H1 (cell line): ENCODE measurements around the gene EPB41L5. TPM values are rescaled to one million over a fixed set of nuclear protein-coding genes. Genes with fewer than 3 reads are reported as not detected.

Source experiments
- BRCA1 ChIP-seq: IDR thresholded peaks from 2 replicates; pipeline ENCODE4 v1.6.1; 2012; ENCODE audit warnings: low read depth, low read length, improper control_type of control experiment
- MAX ChIP-seq: IDR thresholded peaks from 2 replicates; pipeline ENCODE4 v1.6.1; 2012; ENCODE audit warnings: inconsistent platforms
- RAD21 ChIP-seq, 2 experiments: IDR thresholded peaks in 1 of 2; conservative IDR thresholded peaks in 1 of 2; 2 replicates each; pipeline ENCODE4 v1.6.1; 2011; ENCODE audit warnings: low read depth in 2 of 2, low read length in 2 of 2, improper control_type of control experiment in 1 of 2, inconsistent platforms in 1 of 2, mild to moderate bottlenecking in 1 of 2, moderate library complexity in 1 of 2
- RBBP5 ChIP-seq: IDR thresholded peaks from 2 replicates; pipeline ENCODE4 v1.7.1; 2012; ENCODE audit warnings: low read depth, mild to moderate bottlenecking, inconsistent platforms, low read length, moderate library complexity, borderline replicate concordance
- SP1 ChIP-seq: IDR thresholded peaks from 2 replicates; pipeline ENCODE4 v1.6.1; 2011; ENCODE audit warnings: low read depth, low read length
- SRF ChIP-seq: IDR thresholded peaks from 2 replicates; pipeline ENCODE4 v1.6.1; 2011; ENCODE audit warnings: mild to moderate bottlenecking, low read depth, low read length, moderate library complexity
- polyA plus RNA-seq, 7 experiments: library from polyadenylated mRNA; depleted of rRNA in 3 of 7; stranded (reverse) in 5 of 7; unstranded in 2 of 7; fragments of >200 nt in 5 of 7; fragments of 200-250 nt in 2 of 7; gene quantifications; 1 replicate in 5 of 7; 2 replicates in 1 of 7; 4 replicates in 1 of 7; pipeline versions ENCODE4 v1.2.1 to v1.2.3, GENCODE V29; 2011 to 2013; ENCODE audit warnings: missing spikeins in 2 of 7, mixed read lengths in 2 of 7
- total RNA-seq: library from RNA; stranded (reverse); fragmentation: NEBNext Ultra II Directional; extraction: Animal tissue kit (Norgen Biotek cat#: 25700); gene quantifications from 2 replicates; pipeline ENCODE4 v1.2.1, GENCODE V29; 2021

EPB41L5 gene
- total and polyA plus RNA-seq, 2 of the 8 experiments (the other 6 are each of a cell fraction or from before 2014, with no cell fraction given) = 13.5 to 32.3 TPM

- no peak for TF ChIP-seq MAX
- TF ChIP-seq RAD21 (IDR thresholded peaks at IDR 0.05 in 1 of 2, conservative IDR thresholded peaks at IDR 0.05 in 1 of 2; ENCODE audit: low read depth in 2 of 2, low read length in 2 of 2) = no peak
- no peak for TF ChIP-seq BRCA1
- TF ChIP-seq SRF = no peak
- TF ChIP-seq RBBP5 = no peak
- no peak for TF ChIP-seq SP1
Measured at GRCh38 chr2:120012363-120012762, 514 bp upstream of the EPB41L5 start (continued).
